OCI-LY3 (cell line): ENCODE data around the gene PRKAR1A.
A peak's percentile ranks its signal among the peaks of the same experiment; 100 is the strongest.

ENCODE experiments used
- H2AFZ ChIP-seq: fragments of 200-600, 300-600 bp; shearing (Covaris generic); 2 replicates; pipeline ENCODE4 v1.6.0; 2014; ENCODE audit warnings: antibody characterized with exemption, low read depth, low read length
- H3K27ac ChIP-seq: fragments of 200-600, 300-600 bp; sonication (generic); 2 replicates; pipeline ENCODE4 v1.5.1; 2014; ENCODE audit warnings: mild to moderate bottlenecking, low read length, moderate library complexity, mixed read lengths
- H3K27me3 ChIP-seq: fragments of 200-600, 300-600 bp; sonication (generic); 2 replicates; pipeline ENCODE4 v1.6.1; 2014; ENCODE audit warnings: low read depth, low read length, mixed read lengths
- H3K36me3 ChIP-seq: fragments of 200-600, 300-600 bp; sonication (generic); replicated peaks from 2 replicates; pipeline ENCODE3; 2014; ENCODE audit warnings: low read depth, low read length, mixed read lengths
- H3K4me1 ChIP-seq: fragments of 300-600, 200-600 bp; sonication (generic); 2 replicates; pipeline ENCODE4 v1.6.1; 2014; ENCODE audit warnings: low read length, mixed read lengths
- H3K4me2 ChIP-seq: fragments of 200-600, 300-600 bp; sonication (generic); 2 replicates; pipeline ENCODE4 v1.6.1; 2014; ENCODE audit warnings: low read length, mixed read lengths
- H3K4me3 ChIP-seq: fragments of 300-600, 200-600 bp; sonication (generic); 2 replicates; pipeline ENCODE4 v1.5.1; 2014; ENCODE audit warnings: antibody characterized with exemption, mild to moderate bottlenecking, low read length, moderate library complexity
- H3K79me2 ChIP-seq: fragments of 300-600, 200-600 bp; shearing (Covaris generic); 2 replicates; pipeline ENCODE4 v1.6.1; 2014; ENCODE audit warnings: mild to moderate bottlenecking, low read length, mixed read lengths
- H3K9ac ChIP-seq: fragments of 300-600, 200-600 bp; shearing (Covaris generic); 2 replicates; pipeline ENCODE4 v1.6.0; 2014; ENCODE audit warnings: mild to moderate bottlenecking, low read length, moderate library complexity
- H3K9me3 ChIP-seq: fragments of 200-600, 300-600 bp; shearing (Covaris generic); 2 replicates; pipeline ENCODE4 v1.6.1; 2014; ENCODE audit warnings: low read length, mixed read lengths; ENCODE audit not compliant: insufficient read depth
- H4K20me1 ChIP-seq: fragments of 200-600, 300-600 bp; sonication (generic); 2 replicates; pipeline ENCODE4 v1.6.1; 2016; ENCODE audit warnings: low read length, mixed read lengths; ENCODE audit not compliant: insufficient read depth
- EZH2phosphoT487 ChIP-seq: fragments of 200-600 bp; shearing (Covaris generic); IDR thresholded peaks from 2 replicates; pipeline ENCODE4 v1.6.1; 2018; ENCODE audit warnings: antibody characterized with exemption, mixed run types, low read depth
- TF ChIP-seq, protein P1 (sequence below): fragments of 200-600, 300-600 bp; sonication (generic); IDR thresholded peaks from 2 replicates; pipeline ENCODE4 v1.5.1; 2014; ENCODE audit warnings: antibody characterized with exemption, low read length, low read depth

PRKAR1A gene

DNA sequence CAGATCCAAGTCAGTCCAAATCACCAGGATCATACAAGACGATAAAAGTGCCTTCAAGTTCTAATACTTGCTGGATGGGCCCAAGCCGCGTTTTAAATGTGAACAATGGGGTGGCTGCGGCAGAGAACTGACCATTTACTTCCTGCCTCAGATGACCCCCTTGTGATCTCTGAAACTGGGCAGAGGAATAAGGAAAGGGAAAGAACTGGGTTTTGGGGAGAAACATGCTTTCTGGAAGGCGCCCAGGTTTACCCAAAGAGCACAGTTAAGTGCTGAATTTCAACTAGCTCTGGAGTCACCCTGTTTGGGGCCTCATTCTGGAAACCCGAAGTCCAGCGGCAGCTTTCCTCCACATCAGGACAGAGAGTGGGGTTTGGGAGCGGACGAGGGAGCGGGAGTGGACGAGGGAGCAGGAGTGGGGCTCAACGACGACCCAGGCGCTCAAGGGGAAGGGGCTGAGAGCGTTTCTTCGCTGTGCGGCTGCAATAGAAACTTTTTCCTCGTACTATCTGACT, 87.4 kb downstream of the PRKAR1A start:
- Histone ChIP-seq H3K9ac (no peak overlapping the region), H3K27ac (no peak overlapping the region), H3K4me3 (no peak overlapping the region; the same call in 1 of the 2 replicates), H3K36me3 (no peaks in the 10 kb centered on the region), H3K4me1 (peaks cover 2% of the 10 kb centered on the region; the same call in 1 of the 2 replicates), H2AFZ (no peak overlapping the region), H3K9me3 (no peaks in the 10 kb centered on the region), H3K79me2 (no peaks in the 10 kb centered on the region), H3K27me3 (peaks cover 17% of the 10 kb centered on the region), H4K20me1 (no peaks in the 10 kb centered on the region), H3K4me2 (peak overlapping the region; percentile 64; the same call in 1 of the 2 replicates)
- no peak for TF ChIP-seq EZH2phosphoT487

DNA sequence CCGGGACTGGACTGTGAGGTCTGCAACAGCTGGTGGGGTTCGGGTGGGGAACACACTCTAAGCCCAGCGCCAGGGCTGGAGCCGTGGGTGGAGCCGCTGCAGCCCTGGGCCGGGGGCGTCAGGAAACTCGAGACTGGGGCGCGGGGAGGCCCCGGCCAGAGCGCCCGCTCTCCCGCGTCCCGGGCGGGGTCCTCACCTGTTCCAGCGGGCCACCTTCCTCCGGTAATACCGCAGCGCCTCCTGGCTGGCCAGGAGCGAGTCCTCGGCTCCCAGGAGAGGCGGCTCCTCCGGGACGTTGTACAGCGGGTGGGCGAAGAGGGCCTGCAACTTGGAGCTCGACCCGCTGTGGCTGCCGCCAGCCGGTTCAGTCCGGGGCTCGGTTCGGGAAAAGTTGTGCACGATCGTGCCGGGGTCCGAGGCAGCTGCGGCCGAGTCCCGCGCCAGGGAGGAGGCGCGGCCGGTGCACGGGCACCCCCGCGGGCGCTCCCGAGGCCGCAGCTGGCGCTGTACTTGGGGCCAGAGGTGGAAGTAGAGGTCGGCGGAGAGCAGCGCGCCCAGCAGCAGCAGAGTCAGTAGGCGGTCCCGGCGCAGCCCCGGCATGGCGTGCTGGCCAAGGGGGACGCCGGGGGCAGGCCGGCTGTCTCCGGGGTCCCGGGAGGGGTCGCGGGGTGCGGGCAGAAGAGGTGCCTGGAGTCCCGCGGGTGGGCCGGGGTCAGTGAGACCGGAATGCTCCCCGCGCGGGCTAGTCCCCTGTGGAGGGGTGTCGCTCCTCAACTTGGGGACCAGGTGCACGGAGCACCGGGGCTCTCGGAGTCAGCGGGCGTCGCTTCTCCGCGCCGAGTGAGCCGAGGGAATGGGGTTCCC, 88.1 kb downstream of the PRKAR1A start:
- Histone ChIP-seq H3K27ac (no peak overlapping the region), H2AFZ (no peak overlapping the region), H3K4me1 (peaks cover 2% of the 10 kb centered on the region; the same call in 1 of the 2 replicates), H3K4me2 (peak overlapping the region; percentile 64), H3K36me3 (no peaks in the 10 kb centered on the region), H3K9me3 (no peaks in the 10 kb centered on the region), H3K79me2 (no peaks in the 10 kb centered on the region), H3K9ac (0 out of 2 replicates have a peak overlapping the region, but pooled peaks have one; percentile 13), H3K27me3 (peaks cover 17% of the 10 kb centered on the region), H3K4me3 (peak overlapping the region; percentile 74), H4K20me1 (no peaks in the 10 kb centered on the region)
- no peak for TF ChIP-seq EZH2phosphoT487
- TF ChIP-seq, protein P1, sequence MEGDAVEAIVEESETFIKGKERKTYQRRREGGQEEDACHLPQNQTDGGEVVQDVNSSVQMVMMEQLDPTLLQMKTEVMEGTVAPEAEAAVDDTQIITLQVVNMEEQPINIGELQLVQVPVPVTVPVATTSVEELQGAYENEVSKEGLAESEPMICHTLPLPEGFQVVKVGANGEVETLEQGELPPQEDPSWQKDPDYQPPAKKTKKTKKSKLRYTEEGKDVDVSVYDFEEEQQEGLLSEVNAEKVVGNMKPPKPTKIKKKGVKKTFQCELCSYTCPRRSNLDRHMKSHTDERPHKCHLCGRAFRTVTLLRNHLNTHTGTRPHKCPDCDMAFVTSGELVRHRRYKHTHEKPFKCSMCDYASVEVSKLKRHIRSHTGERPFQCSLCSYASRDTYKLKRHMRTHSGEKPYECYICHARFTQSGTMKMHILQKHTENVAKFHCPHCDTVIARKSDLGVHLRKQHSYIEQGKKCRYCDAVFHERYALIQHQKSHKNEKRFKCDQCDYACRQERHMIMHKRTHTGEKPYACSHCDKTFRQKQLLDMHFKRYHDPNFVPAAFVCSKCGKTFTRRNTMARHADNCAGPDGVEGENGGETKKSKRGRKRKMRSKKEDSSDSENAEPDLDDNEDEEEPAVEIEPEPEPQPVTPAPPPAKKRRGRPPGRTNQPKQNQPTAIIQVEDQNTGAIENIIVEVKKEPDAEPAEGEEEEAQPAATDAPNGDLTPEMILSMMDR: no peak
